HG03159 (cell line): ENCODE results near the gene STAMBP.
"Not testable (repeated sequence)": the region's sequence is repeated elsewhere in the genome, so short reads cannot be mapped to it uniquely, and the experiment has no call there.

Experiments
- ATAC-seq: cut with Tn5 transposase; IDR thresholded peaks from one replicate; pipeline ENCODE4 v1.9.1; 2021; ENCODE audit warnings: mild to moderate bottlenecking, moderate library complexity; ENCODE audit not compliant: unreplicated experiment

STAMBP gene

GRCh38 chr2:73903949-73904613 lies 75.3 kb downstream of the STAMBP start:
- not testable (repeated sequence) for ATAC-seq

DNA sequence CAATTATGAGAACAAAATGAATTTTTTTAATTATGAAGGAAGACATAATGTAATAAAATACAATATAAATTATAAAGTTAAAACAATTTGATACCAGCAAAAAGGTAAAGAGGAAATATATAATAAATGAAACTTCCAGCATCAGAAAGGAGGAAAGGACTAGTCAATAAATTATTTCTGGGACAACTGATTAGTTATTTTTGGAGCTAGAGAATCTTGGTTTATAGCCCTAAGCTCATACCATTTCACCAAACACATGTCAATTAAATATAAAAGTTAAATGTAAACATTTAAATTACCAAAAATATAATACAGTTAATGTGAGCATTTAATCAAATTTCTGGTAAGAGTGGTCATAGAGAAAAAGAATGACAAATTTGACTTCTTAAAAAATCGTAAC lies 76.2 kb downstream of the STAMBP start:
- ATAC-seq = no peak

GRCh38 chr2:73906847-73907505 lies 78.2 kb downstream of the STAMBP start:
- ATAC-seq = no peak

DNA sequence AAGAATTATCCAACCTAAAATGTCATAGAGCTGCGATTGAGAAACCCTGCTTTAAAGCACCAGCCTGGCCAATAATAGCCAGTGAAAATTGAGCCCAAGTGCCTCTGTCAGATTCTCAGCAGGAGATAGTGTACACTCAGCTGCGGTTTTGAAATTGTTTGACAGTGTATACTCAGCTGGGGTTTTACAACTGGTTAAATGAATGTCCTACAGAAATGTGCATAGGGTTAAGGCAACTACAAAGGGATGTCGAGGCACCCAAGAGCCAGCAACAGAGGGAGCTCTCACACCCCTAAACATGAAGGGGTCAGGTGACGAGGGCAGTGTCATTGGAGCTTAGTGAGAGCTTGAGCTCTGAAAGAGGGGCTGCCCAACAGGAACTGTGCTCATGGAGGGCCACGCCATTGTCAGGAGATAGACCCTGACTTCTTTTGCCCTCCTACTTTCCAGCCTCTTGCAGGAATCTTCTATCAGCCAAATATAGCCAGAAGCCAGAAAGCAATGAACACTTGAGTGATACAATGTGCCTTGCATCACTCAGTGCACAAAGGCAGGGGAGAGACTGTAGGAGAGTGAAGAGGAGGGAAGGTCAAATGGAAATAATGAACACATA lies 79.2 kb downstream of the STAMBP start:
- ATAC-seq = no peak

DNA sequence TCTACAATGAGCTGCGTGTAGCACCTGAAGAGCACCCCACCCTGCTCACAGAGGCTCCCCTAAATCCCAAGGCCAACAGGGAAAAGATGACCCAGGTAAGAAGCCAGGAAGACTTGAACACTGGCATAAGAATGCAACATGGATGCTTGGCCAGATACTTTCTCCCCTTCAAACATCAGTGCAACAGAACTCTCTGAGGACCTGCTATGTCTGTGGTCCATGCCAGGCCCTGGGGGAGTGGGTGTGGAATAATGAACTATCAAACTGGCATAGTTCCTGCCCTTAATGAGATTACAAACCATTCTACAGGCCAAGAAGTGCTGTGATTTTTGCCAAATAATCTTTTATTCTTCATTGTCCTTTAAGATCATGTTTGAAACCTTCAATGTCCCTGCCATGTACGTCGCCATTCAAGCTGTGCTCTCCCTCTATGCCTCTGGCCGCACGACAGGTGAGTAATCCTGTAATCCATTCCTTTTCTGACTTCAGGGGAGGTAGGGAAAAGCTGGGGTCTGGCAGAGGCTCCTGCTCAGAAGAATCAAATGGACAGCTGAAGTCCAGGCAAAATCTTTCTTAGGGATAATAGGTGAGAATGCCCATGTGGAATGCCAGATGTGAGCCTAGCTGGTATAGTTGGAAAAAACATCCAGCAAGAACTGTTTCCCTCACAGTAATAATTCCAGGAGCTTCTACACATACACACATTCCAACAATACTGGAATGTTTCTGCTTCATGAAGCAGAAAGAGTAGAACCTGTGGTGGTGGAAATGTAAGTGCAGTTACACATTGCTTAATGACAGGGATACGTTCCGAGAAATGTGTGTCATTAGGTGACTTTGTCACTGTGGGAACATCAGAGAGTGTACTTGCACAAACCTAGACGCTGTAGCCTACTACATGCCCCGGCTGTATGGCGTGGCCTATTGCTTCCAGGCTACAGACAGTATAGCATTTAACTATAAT lies 80.2 kb downstream of the STAMBP start:
- no peak for ATAC-seq

- ATAC-seq = no peak
Measured at GRCh38 chr2:73910873-73911547, 82.2 kb downstream of the STAMBP start.

GRCh38 chr2:73911548-73912208 lies 82.9 kb downstream of the STAMBP start:
- ATAC-seq = no peak

- no peak for ATAC-seq
Measured at GRCh38 chr2:73913414-73914054, 84.8 kb downstream of the STAMBP start.

DNA sequence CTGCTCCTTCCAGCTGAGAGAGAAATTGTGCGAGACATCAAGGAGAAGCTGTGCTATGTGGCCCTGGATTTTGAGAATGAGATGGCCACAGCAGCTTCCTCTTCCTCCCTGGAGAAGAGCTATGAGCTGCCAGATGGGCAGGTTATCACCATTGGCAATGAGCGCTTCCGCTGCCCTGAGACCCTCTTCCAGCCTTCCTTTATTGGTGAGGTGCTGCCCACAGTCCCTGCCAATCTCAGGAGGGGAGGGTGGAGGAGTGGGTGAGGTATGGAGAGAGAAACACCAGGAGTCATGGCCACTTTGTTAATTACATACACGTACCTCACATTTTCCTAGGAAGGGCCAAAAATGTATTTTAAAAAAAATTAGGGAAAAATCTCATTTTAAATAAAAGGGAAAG lies 85.9 kb downstream of the STAMBP start:
- no peak for ATAC-seq

DNA sequence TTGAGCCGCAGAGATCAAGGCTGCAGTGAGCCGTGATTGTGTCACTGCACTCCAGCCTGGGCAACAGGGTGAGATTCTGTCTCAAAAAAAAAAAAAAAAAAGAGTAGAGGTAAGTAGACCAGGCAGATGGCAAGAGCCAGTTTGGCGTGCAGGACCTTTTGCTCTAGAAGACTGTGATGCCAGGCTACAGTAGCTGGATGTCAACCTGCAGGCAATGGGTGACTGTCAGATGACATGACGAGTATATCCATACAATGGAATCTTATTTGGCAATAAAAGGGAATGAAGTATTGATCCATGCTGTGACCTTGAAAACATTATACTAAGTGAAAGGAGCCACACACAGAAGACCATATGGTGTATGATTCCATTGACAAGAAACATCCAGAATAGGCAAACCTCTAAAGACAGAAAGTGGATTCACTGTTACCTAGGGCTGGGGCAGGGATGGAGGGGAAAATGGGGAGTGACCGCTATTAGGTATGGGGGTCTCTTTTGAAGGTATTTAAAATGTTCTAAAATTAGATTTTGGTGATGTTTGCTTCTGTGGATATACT lies 86.8 kb downstream of the STAMBP start:
- no peak for ATAC-seq

- no peak for ATAC-seq
Measured at GRCh38 chr2:73916666-73917065, 87.9 kb downstream of the STAMBP start.

DNA sequence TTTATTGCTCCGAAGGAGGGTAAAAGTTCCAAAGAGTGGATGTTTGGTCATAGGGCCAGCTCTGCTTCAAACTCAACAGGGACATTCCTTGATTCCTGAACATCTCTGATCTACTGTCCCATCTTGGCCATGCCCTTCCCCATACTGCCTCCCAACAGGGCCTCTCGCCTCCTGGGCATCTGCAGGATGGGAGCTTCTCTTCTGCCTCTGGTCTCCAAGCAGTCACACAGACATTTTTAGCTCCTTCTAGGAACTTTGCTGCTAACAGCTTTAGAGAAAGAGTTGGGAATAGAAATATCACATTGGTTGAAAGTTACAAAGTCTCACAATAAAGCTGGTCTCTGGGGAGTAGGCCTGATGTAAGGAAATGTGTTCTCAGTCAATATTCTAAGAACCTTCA lies 88.5 kb downstream of the STAMBP start:
- ATAC-seq = no peak

DNA sequence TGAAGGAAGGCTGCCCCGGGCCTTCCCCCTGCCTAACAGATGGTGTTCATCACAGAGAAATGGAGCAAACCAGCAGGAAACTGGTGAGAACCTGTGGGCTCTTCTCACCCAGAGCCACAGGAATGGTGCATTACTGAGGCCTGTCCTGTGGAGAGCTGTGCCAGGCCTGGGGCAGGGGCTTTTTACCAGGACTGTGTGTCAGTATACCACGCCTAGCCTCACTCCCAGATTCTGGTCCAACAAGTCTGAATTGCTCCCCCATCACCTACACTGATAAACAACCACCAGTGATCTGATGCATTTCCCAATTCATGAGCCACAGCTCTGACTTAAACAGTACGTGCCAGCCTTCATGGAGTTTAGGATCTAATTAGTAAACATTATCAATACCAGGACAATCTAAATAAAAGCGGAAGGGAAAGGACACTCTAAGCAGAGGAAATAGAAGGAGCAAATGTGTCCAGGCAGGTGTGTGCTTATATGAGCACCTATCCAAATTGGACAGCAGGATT lies 89.0 kb downstream of the STAMBP start:
- no peak for ATAC-seq

DNA sequence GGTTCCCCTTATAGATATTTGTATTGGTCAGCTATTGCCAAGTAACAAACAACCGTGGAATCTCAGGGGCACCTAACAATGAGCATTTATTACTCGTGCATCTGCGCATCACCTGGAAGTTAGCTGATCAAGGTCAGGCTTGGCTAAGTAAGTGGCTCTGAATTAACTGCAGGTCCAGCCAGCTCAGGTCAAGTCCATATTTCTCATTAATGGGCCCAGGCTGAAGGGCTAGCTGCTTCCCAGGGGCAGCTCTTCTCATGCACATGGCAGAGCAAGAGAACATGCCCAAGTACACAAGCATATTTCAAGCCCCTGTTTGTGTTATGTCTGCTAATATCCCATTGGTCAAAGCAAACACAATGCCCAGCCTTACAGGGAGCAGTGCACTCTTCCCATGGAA lies 90.1 kb downstream of the STAMBP start:
- ATAC-seq = no peak

- no peak for ATAC-seq
Measured at GRCh38 chr2:73919596-73920228, 91.0 kb downstream of the STAMBP start.

GRCh38 chr2:73920577-73921545 lies 92.1 kb downstream of the STAMBP start:
- ATAC-seq = no peak

- ATAC-seq = no peak
Measured at GRCh38 chr2:73921581-73921980, 92.8 kb downstream of the STAMBP start.
